ENCODE measurements around the gene NXNL1. TPM values are rescaled to one million over a fixed set of nuclear protein-coding genes. Genes with fewer than 3 reads are reported as not detected.
A peak's percentile ranks its signal among the peaks of the same experiment; 100 is the strongest.

Gene NXNL1
- total and polyA plus RNA-seq, 2 donors (not counting 1 experiment from before 2014, with no cell fraction given) = not detected

DNA sequence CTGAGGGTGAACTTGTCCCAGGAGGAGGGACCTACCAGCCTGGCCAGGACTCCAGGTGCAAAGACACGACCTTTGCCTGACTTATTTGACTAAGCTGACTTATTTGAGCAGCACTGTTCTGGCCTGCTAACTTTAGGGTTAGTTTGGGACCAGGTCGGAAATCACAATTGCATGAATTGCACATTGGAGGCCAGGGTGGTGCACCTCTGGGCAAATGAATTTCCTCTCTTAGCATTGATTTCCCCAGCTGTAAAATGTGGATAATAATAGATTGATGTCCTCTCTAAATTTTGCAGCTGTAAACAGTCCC lies 53.9 kb downstream of the NXNL1 start:
- Histone ChIP-seq H3K36me3 (ENCODE audit: control insufficient read depth, insufficient read depth, low read length) (no peaks in the 10 kb centered on the region), H2AFZ (ENCODE audit: low read length) (no peak overlapping the region), H3K79me2 (ENCODE audit: control insufficient read depth, insufficient read depth, low read length) (no peaks in the 10 kb centered on the region), H3K9ac (ENCODE audit: insufficient read depth, low read length) (no peak overlapping the region), H3K27me3 (ENCODE audit: control insufficient read depth, insufficient read depth, low read length) (no peaks in the 10 kb centered on the region), H4K20me1 (ENCODE audit: control insufficient read depth, extremely low read depth, insufficient read depth, low read length) (no peaks in the 10 kb centered on the region), H3K4me2 (ENCODE audit: extremely low read depth, insufficient read depth, low read length) (no peak overlapping the region), H3K27ac (ENCODE audit: insufficient read depth, low read length) (no peak overlapping the region), H3K9me3 (ENCODE audit: control insufficient read depth, insufficient read depth, low read depth, low read length) (no peaks in the 10 kb centered on the region), H3K4me3 (replicated peaks in 1 of 4; ENCODE audit: control extremely low read depth in 1 of 4, insufficient read depth in 1 of 4, low read depth in 3 of 4, low read length in 4 of 4) (no peak overlapping the region), H3K4me1 (ENCODE audit: control insufficient read depth, extremely low read depth, insufficient read depth, low read length) (no peaks in the 10 kb centered on the region)
- TF ChIP-seq, protein P1, sequence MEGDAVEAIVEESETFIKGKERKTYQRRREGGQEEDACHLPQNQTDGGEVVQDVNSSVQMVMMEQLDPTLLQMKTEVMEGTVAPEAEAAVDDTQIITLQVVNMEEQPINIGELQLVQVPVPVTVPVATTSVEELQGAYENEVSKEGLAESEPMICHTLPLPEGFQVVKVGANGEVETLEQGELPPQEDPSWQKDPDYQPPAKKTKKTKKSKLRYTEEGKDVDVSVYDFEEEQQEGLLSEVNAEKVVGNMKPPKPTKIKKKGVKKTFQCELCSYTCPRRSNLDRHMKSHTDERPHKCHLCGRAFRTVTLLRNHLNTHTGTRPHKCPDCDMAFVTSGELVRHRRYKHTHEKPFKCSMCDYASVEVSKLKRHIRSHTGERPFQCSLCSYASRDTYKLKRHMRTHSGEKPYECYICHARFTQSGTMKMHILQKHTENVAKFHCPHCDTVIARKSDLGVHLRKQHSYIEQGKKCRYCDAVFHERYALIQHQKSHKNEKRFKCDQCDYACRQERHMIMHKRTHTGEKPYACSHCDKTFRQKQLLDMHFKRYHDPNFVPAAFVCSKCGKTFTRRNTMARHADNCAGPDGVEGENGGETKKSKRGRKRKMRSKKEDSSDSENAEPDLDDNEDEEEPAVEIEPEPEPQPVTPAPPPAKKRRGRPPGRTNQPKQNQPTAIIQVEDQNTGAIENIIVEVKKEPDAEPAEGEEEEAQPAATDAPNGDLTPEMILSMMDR (conservative IDR thresholded peaks at IDR 0.05 in 1 of 2, IDR thresholded peaks at IDR 0.05 in 1 of 2; ENCODE audit: low read depth in 1 of 2, low read length in 2 of 2) = no peak
- TF ChIP-seq EZH2 (IDR thresholded peaks at IDR 0.05; ENCODE audit: low read length, missing control alignments) = no peak
- DNase-seq (ENCODE audit: low read depth in 2 of 2) = no peak

DNA sequence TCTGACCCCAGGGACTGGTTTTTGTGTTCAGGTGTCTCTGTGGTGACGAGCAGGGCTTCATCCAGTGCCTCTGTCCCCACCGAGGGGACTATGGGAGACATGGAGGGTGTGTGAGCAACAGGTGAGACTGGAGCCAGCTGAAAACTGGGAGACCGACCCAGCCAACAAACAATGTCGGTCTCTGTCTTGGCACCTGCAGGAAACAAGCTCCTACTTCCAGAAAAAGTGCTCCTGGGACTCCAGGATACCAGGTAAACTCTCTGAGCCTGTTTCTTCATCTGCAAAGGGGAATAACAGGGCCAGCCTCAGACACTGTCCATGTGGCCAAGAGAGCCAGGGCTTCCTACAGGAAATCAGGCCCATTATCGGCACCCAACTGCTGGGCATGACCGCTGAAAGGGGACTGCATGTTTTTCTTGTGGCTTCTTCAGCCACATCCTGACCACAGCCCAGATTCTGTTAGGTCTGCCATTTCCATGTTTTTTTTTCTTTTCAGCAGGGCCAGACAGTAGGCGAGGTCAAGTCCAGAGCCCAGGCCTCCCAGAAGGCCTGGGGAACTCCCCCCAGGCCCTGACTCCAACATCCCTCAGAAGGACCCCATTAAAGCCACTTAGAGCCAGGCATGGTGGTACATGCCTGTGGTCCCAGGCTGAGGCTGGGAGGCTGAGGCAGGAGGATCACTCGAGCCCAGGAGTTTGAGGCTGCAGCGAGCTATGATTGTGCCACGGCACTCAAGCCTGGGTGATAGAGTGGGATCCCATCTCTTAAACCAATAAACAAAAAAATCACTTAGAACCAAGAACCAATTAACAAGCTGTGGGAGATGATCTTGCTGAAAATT lies 54.5 kb downstream of the NXNL1 start:
- no peaks in the 10 kb centered on the region for H3K9me3 ChIP-seq (ENCODE audit: control insufficient read depth, insufficient read depth, low read depth, low read length)
- TF ChIP-seq EZH2 (IDR thresholded peaks at IDR 0.05; ENCODE audit: low read length, missing control alignments) = no peak
- TF ChIP-seq, protein P1 (conservative IDR thresholded peaks at IDR 0.05 in 1 of 2, IDR thresholded peaks at IDR 0.05 in 1 of 2; ENCODE audit: low read depth in 1 of 2, low read length in 2 of 2) = no peak
- no peaks in the 10 kb centered on the region for H3K4me1 ChIP-seq (ENCODE audit: control insufficient read depth, extremely low read depth, insufficient read depth, low read length)
- DNase-seq (ENCODE audit: low read depth in 2 of 2) = peak in 1 of 2 donors; percentile 71
- no peak overlapping the region for H3K27ac ChIP-seq (ENCODE audit: insufficient read depth, low read length)
- H4K20me1 ChIP-seq (ENCODE audit: control insufficient read depth, extremely low read depth, insufficient read depth, low read length) = no peaks in the 10 kb centered on the region
- no peak overlapping the region for H3K9ac ChIP-seq (ENCODE audit: insufficient read depth, low read length)
- no peaks in the 10 kb centered on the region for H3K79me2 ChIP-seq (ENCODE audit: control insufficient read depth, insufficient read depth, low read length)
- H3K36me3 ChIP-seq (ENCODE audit: control insufficient read depth, insufficient read depth, low read length) = no peaks in the 10 kb centered on the region
- no peaks in the 10 kb centered on the region for H3K27me3 ChIP-seq (ENCODE audit: control insufficient read depth, insufficient read depth, low read length)
- no peak overlapping the region for H3K4me2 ChIP-seq (ENCODE audit: extremely low read depth, insufficient read depth, low read length)
- H2AFZ ChIP-seq (ENCODE audit: low read length) = no peak overlapping the region
- no peak overlapping the region for H3K4me3 ChIP-seq (replicated peaks in 1 of 4; ENCODE audit: control extremely low read depth in 1 of 4, insufficient read depth in 1 of 4, low read depth in 3 of 4, low read length in 4 of 4)

Other genes starting within 250 kb of the NXNL1 start
- gene USE1, start 245.6 kb downstream of the NXNL1 start, total RNA-seq = 23.8 and 26.5 TPM in 2 replicates
- 25.8 and 27.1 TPM in 2 replicates for gene USE1, start 245.6 kb downstream of the NXNL1 start, polyA plus RNA-seq
- 2.6 and 4.6 TPM in 2 replicates for gene OCEL1, start 234.7 kb downstream of the NXNL1 start, total RNA-seq
- 4.5 and 8.8 TPM in 2 replicates for gene OCEL1, start 234.7 kb downstream of the NXNL1 start, polyA plus RNA-seq
- gene NR2F6, start 215.0 kb downstream of the NXNL1 start, total RNA-seq = 37.0 and 42.4 TPM in 2 replicates
- gene NR2F6, start 215.0 kb downstream of the NXNL1 start, polyA plus RNA-seq = 9.6 and 10.4 TPM in 2 replicates
- gene USHBP1, start 196.2 kb downstream of the NXNL1 start, total RNA-seq = under 0.01 TPM in 1 of 2 replicates, not detected in the other
- gene USHBP1, start 196.2 kb downstream of the NXNL1 start, polyA plus RNA-seq = not detected in 2 replicates
- gene BABAM1, start 193.5 kb downstream of the NXNL1 start, total RNA-seq = 74.3 and 79.4 TPM in 2 replicates
- 68.8 and 81.2 TPM in 2 replicates for gene BABAM1, start 193.5 kb downstream of the NXNL1 start, polyA plus RNA-seq
- 0.17 and 0.26 TPM in 2 replicates for gene ANKLE1, start 179.0 kb downstream of the NXNL1 start, total RNA-seq
- gene ANKLE1, start 179.0 kb downstream of the NXNL1 start, polyA plus RNA-seq = 0.08 and 0.29 TPM in 2 replicates
- gene ABHD8, start 157.5 kb downstream of the NXNL1 start, total RNA-seq = 10.3 and 16.8 TPM in 2 replicates
- 3.9 and 4.8 TPM in 2 replicates for gene ABHD8, start 157.5 kb downstream of the NXNL1 start, polyA plus RNA-seq
- 44.8 and 48.3 TPM in 2 replicates for gene MRPL34, start 155.1 kb downstream of the NXNL1 start, total RNA-seq
- gene MRPL34, start 155.1 kb downstream of the NXNL1 start, polyA plus RNA-seq = 27.5 and 38.8 TPM in 2 replicates
- gene DDA1, start 151.4 kb downstream of the NXNL1 start, total RNA-seq = 8.0 and 17.7 TPM in 2 replicates
- 42.6 and 63.9 TPM in 2 replicates for gene DDA1, start 151.4 kb downstream of the NXNL1 start, polyA plus RNA-seq
- gene ANO8, start 126.1 kb downstream of the NXNL1 start, total RNA-seq = 5.9 TPM in 2 replicates
- gene ANO8, start 126.1 kb downstream of the NXNL1 start, polyA plus RNA-seq = 1.1 and 1.8 TPM in 2 replicates
- 11.1 and 17.2 TPM in 2 replicates for gene GTPBP3, start 123.4 kb downstream of the NXNL1 start, total RNA-seq
- 3.7 and 5.4 TPM in 2 replicates for gene GTPBP3, start 123.4 kb downstream of the NXNL1 start, polyA plus RNA-seq
- not detected in 2 replicates for gene PLVAP, start 83.6 kb downstream of the NXNL1 start, total RNA-seq
- gene PLVAP, start 83.6 kb downstream of the NXNL1 start, polyA plus RNA-seq = not detected in 2 replicates
- not detected in 2 replicates for gene CCDC194, start 66.7 kb downstream of the NXNL1 start, total RNA-seq
- not detected in 2 replicates for gene CCDC194, start 66.7 kb downstream of the NXNL1 start, polyA plus RNA-seq
- gene BST2, start 55.3 kb downstream of the NXNL1 start, total RNA-seq = 4.3 and 4.6 TPM in 2 replicates
- gene BST2, start 55.3 kb downstream of the NXNL1 start, polyA plus RNA-seq = 2.4 and 5.6 TPM in 2 replicates
- gene MVB12A, start 40.9 kb downstream of the NXNL1 start, total RNA-seq = 28.0 and 34.7 TPM in 2 replicates
- gene MVB12A, start 40.9 kb downstream of the NXNL1 start, polyA plus RNA-seq = 24.8 and 26.3 TPM in 2 replicates
- gene TMEM221, start 12.3 kb downstream of the NXNL1 start, total RNA-seq = under 0.01 and 0.17 TPM in 2 replicates
- gene TMEM221, start 12.3 kb downstream of the NXNL1 start, polyA plus RNA-seq = not detected in 2 replicates
- 20.0 and 25.3 TPM in 2 replicates for gene SLC27A1, start 9.6 kb upstream of the NXNL1 start, total RNA-seq
- gene SLC27A1, start 9.6 kb upstream of the NXNL1 start, polyA plus RNA-seq = 3.6 and 4.0 TPM in 2 replicates
- gene PGLS, start 50.7 kb upstream of the NXNL1 start, total RNA-seq = 52.8 and 67.3 TPM in 2 replicates
- 24.0 and 25.9 TPM in 2 replicates for gene PGLS, start 50.7 kb upstream of the NXNL1 start, polyA plus RNA-seq
- gene COLGALT1, start 94.7 kb upstream of the NXNL1 start, total RNA-seq = 58.6 and 96.9 TPM in 2 replicates
- gene COLGALT1, start 94.7 kb upstream of the NXNL1 start, polyA plus RNA-seq = 103 and 108 TPM in 2 replicates
- under 0.01 TPM in 2 replicates for gene UNC13A, start 227.4 kb upstream of the NXNL1 start, total RNA-seq
- 0.27 and 0.28 TPM in 2 replicates for gene UNC13A, start 227.4 kb upstream of the NXNL1 start, polyA plus RNA-seq

Data from fibroblast of lung (primary cell).